GM18499 (cell line): Measurements from ENCODE around the gene ZNF831.

ENCODE experiments used
- ATAC-seq: cut with Tn5 transposase; IDR thresholded peaks from one replicate; pipeline ENCODE4 v1.9.1; 2021; ENCODE audit warnings: moderate number of reproducible peaks; ENCODE audit not compliant: insufficient read depth, unreplicated experiment

Gene ZNF831

DNA sequence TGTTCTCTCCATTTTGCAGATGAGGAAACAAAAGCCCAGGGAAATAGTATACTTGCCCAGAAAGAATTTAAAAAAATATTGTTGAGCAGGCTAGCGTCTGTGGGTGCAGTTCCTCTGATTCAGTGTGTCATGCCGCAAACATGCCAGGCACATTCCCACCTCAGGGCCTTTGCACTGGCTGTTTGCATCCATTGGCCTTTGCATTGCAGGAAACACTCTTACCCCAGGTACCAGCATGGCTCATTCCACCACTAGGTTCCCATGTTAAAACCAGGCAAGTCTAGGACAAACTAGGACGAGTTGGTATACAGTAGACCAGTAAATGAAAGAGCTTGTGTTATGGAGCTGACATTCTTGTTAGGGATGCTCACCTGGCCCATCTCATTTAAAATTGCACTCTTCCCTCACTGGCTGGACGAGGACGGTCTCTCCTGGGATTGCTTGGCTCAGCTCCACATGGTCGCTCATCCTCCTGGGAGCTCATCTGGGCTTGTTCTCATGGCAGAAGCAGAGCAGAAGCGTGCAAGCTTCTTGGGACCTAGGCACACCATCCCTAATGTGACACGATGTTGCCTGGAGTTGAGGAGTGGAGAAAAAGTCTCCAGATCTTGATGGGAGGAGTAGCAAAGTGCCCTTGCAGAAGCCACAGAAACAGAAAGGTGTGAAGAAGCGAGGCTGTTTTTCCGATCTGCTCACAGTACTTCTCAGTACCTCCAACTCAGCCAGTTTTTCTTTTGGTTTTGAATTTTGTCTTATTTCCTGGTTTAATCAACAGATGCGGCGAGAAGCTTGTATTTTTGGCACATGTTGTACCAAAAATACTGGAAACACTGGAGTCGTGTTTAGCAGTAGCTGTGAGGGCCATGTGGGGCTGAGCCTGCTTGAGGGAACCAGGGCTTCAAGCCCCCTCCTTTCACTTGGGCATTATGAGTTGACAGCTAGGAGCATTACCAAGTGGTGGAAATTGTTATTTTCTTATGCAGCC lies 13.9 kb downstream of the ZNF831 start:
- ATAC-seq: no peak

DNA sequence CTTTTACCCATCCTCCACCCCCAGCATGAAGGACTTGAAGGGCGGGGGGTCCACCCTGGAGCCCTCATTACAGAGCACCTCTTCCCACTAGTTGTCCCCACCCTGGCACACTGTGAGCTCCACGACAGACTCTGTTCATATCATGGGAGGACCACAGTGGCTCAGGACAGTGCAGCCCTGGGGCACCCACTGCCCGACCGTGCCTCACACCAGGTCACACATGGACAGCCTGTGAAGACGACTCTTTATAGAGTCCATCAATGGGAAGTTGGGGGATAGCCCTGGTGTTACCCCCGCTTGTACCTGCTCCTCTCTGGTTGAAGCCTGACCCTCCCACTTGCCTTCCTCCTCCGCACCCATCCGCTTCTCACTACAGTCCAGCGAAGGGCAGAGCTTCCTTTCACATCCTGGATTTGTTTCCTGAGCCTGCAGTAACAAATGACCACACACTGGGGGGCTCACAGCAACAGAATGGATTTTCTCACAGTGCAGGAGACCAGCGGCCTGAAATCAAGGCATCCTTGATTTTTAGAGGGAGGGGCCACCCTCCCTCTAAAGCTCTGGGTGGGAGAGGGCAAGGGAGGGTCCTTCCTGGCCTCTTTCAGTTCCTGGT lies 15.5 kb downstream of the ZNF831 start:
- no peak for ATAC-seq

DNA sequence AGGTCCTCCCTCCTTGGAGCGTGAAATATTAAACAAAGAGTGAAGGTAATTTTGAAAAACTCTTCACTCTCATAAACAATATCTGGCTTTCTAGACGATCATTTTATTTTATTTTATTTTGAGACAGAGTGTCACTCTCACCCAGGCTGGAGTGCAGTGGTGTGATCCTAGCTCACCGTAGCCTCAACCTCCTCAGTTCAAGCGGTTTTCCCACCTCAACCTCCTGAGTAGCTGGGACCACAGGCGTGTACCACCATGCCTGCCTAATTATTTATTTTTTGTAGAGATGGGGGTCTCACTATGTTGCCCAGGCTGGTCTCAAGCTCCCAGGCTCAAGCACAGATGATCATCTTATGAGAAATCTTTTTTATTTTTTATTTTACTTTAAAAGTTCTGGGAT lies 16.4 kb downstream of the ZNF831 start:
- no peak for ATAC-seq

DNA sequence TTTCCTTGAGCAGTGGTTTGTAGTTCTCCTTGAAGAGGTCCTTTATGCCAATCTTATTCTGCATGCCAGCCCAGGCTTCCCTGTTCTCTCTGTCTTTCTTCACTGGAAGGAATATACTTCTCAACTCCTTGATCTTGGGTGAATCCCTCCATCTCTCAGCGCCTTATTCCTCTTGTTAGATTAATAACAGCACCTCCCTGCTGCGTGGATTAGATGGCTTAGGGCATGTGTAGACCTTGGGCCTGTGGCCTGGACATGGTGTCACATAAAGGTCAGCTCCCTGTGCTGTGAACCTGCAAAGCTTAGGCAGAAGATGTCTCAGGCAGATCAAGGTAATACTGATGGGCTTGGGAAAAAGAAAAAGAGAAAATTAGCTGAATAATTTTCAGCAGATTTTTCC lies 18.3 kb downstream of the ZNF831 start:
- no peak for ATAC-seq

DNA sequence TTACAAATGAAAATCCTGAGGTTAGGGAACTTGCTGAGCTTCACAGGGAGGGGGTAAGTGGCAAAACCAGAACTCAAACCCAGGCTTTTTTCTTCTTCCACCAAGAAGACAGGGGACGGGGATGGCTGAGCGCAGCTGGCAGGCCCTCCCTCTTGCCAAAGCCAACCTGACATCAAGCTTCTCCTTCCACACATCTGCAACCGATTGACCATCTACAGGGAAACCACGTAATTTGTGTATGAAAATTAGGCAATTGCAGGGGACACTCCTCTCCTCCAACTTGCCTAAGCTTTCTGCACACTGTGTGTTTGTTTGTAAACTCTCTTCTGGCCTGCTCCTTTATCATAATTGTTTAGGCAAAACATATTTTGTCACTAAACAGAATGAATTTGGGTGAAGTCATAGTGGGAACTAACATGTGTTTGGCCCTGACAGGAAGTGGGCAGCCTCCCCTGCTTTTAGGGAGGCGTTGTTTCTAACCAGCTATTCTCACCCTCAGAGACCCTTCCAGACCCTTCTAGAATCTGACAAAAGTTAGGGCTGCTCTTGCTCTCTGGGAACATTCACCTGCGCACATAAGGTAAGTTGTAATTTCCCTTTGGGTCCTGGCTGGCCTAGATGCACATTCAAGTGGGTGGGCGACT lies 18.9 kb downstream of the ZNF831 start:
- no peak for ATAC-seq

DNA sequence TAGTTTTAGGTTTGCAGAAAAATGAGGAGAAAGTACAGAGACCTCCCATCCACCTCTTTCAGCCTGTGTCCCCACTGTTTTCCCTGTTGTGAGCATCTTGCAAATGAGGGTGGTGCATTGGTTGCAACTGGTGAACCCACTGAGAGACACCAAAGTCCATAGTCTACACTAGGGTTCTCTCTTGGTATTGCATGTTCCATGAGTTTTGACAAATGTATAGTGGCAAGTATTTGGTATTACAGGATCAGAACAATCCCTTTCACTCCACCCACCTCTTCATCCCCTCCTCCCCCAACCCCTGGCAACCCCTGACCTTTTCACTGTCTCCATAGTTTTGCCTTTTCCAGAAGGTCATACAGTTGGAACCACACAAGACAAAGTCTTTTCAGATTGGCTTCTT lies 20.1 kb downstream of the ZNF831 start:
- no peak for ATAC-seq

DNA sequence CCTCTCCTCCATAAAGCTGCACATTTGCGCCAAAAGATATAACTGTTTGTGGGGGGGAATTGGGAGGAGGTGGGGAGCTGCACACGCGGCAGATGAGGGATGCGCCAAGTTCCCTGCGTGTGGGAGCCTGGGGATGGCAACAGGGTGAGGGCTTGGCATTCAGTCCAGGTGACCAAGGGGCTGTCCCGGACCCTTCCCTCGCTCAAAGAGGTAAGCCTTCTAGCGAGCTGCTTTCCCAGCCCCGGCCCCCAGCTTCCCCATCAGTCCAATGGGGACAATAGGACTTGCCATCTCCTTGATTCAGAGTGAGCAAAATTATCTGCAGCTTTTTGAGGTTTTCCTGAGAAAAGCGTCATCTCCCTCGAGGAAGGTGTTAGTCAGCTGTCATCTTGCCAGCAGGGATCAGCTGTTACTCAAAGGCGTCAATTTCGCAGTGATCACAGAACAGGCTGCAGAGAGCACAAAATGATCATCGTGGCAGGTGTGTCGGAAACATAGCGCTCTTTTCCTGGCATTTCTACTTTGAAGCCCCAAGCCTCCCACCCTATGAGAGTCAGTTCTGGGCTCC lies 21.3 kb downstream of the ZNF831 start:
- no peak for ATAC-seq

DNA sequence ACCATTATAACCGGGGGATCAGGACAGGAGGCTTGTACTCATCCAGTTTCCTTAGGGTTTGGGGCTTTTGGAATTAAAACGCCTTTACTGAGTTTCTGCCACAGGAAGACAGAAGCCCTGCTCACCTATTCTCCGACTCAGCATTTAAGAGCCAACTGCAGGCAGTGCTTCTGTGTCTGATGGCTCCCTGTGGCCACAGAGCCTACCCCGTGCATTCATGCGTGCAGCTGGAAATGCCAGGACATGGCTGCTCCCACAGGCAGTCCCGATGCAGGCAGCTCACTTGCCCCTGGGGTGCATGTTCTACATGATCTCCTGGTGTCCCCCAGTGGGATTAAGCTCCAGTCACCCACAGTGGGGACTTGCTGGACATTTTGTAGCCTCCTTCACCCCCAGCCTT lies 22.2 kb downstream of the ZNF831 start:
- no peak for ATAC-seq

DNA sequence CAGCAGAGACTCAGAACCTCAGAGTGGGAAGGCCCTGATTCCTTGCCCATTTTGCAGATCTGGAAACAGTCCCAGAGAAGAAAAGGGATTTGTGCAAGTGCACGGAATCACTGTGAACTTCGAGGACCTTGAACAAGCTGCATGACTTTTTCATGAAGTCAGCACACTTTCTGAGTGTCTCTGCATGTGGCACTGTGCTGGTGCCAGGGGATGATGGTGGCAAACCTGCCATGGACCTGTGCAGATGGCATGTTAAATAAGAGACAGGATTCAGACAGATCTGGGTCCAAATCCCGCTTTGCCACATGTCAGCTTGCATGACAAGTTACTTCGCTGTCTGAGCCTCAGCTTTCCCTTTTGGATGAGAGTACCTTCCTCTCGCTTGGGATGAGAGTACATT lies 26.8 kb downstream of the ZNF831 start:
- no peak for ATAC-seq

DNA sequence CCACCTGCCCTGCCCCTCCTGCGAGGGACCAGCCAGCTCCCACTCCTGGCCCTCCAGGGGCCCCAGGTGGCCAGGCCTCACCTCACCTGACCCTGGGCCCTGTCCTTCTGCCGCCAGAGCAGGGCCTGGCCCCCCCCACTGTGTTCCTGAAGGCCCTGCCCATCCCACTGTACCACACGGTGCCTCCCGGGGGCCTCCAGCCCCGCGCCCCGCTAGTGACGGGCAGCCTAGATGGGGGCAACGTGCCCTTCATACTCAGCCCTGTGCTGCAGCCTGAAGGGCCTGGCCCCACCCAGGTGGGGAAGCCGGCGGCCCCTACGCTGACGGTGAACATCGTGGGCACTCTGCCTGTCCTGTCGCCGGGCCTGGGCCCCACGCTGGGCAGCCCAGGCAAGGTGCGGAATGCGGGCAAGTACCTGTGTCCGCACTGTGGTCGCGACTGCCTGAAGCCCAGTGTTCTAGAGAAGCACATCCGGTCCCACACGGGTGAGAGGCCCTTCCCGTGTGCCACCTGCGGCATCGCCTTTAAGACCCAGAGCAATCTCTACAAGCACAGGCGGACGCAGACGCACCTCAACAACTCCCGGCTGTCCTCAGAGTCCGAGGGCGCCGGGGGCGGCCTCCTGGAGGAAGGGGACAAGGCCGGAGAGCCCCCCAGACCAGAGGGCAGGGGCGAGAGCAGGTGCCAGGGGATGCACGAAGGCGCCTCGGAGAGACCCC lies 27.6 kb downstream of the ZNF831 start:
- no peak for ATAC-seq

DNA sequence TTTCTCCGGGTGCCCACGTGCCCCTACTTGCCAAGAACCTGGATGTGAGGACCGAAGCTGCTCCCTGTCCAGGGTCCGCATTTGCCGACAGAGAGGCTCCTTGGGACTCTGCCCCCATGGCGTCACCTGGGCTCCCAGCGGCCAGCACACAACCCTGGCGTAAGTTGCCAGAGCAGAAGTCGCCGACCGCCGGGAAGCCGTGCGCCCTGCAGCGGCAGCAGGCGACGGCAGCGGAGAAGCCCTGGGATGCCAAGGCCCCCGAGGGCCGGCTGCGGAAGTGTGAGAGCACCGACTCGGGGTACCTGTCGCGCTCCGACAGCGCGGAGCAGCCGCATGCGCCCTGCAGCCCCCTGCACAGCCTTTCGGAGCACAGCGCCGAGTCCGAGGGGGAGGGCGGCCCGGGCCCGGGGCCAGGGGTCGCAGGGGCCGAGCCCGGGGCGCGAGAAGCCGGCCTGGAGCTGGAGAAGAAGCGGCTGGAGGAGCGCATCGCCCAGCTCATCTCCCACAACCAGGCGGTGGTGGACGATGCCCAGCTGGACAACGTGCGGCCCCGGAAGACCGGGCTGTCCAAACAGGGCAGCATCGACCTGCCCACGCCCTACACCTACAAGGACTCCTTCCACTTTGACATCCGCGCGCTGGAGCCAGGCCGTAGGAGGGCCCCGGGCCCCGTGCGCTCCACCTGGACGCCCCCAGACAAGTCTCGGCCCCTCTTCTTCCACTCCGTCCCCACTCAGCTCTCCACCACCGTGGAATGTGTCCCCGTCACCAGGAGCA lies 28.3 kb downstream of the ZNF831 start:
- ATAC-seq: no peak

DNA sequence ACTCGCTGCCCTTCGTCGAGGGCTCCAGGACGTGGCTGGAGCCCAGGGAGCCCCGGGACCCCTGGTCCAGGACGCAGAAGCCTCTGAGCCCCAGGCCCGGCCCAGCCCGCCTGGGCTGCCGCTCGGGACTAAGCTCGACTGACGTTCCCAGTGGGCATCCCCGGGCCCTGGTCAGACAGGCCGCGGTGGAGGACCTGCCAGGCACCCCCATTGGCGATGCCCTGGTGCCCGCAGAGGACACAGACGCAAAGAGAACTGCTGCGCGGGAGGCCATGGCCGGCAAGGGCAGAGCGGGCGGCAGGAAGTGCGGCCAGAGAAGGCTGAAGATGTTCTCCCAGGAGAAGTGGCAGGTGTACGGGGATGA lies 28.9 kb downstream of the ZNF831 start:
- ATAC-seq: no peak

DNA sequence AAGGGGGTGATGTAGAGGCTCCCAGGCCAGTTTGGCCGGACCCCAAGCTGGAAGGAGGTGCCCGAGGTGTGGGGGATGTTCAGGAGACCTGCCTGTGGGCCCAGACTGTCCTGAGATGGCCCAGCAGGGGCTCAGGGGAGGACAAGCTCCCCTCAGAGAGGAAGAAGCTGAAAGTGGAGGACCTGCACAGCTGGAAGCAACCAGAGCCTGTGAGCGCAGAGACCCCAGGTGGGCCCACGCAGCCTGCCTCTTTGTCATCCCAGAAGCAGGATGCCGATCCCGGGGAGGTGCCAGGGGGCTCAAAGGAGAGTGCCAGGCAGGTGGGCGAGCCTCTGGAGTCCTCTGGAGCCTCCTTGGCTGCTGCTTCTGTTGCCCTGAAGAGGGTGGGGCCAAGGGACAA lies 29.7 kb downstream of the ZNF831 start:
- ATAC-seq: no peak

DNA sequence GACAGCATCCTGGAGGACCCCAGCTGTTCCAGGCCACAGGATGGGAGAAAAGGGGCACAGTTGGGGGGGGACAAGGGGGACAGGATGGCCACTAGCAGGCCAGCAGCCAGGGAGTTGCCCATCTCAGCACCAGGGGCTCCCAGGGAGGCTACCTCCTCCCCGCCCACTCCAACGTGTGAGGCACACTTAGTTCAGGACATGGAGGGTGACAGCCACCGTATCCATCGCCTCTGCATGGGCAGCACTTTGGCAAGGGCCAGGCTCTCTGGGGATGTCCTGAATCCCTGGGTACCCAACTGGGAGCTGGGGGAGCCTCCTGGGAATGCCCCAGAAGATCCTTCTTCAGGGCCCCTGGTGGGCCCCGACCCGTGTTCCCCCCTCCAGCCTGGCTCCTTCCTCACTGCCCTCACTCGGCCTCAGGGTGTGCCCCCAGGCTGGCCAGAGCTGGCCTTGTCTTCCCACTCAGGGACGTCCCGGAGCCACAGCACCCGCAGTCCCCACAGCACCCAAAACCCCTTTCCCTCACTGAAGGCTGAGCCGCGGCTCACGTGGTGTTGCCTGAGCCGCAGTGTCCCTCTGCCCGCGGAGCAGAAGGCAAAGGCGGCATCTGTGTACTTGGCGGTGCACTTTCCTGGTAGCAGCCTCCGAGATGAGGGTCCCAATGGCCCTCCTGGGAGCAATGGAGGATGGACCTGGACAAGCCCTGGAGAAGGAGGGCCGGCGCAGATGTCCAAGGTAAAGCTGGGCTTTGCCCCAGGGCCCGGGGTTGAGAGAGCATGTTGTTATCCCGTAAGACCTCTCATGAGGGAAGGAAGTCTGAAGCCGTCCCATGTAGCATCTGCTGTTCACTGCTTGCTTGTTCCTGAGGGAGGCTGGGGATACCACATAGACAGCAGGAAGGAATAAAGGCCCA lies 30.7 kb downstream of the ZNF831 start:
- no peak for ATAC-seq

DNA sequence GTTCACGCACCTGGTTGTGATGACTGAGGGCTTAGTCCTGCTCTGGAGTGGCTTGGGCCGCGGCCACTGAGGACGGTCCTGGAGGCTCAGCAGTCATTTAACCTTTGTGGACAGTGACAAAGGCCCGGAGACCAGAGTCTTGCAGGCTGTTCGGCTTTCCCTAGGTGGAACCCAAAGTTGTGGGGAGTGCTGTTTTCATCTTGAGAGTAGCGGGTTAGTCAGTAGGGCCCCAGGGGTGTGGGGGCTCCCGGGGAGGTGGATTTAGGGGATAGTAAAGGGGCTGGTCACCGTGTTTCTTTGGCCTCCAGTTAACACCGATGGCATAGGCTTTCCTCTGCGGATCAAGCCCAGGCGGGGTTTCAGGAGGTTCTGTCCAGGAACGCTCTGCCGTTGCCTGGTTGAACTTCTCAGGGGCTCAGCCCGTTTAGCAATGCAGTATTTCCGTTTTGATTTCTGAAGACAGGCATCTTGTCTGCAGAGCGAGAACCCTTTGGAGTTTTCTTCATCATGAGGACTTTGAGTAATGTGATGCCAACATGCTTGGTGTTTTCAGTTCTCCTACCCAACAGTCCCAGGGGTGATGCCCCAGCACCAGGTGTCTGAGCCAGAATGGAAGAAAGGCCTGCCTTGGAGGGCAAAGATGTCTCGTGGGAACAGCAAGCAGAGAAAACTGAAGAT lies 31.8 kb downstream of the ZNF831 start:
- ATAC-seq: no peak

DNA sequence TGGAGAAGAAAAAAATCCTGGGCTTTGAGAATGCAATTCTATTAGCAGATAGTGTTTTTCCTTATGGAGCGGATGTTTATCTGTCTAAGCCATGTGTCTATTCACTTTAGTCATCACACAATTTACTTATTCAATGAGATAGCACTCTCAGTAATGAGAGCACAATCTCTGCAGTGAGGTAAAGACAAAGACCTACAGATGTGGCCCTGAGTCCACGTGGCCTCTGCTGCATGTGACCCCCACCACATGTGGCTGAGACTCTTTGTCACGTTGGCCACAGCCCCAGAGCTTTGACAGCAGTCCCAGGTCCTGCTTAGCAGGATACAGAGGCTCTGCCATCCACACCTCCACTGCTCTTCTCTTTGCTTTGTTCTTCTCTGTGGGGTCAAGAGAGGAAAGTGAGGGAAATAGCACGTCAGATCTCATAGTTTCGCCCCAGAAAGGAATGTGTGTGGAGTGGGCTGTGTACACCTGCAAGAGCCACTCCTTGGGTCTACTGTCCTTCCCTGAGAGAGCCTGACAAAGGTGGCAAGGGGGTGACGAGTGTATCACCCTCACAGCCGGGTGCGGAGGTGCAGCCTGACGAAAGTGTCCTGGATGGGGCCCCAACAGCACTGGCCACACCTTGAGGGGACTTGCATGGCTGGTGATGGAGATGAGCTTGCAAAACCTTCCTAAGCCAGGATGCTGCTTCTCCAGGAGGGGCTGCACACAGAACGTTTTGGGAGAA lies 40.7 kb downstream of the ZNF831 start:
- ATAC-seq: no peak

DNA sequence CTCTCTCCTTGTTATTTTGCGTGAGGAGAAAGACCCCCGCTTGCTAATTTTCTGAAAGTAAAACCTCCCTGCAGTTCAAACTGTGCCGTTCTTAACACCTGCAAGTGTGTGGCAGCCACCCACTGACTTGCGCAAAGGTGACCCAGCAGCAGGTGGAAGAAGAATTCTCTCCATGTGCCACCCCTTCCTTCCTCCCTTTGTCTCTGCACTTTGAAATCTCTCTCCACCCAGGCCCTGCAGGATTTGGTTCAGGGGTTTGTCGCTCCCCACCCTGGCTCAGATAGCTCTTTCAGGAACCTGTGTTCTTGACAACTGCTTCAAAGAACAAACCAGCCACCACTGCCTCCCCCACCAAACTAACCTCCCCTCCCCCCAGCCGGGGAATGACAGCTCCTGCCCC lies 41.4 kb downstream of the ZNF831 start:
- ATAC-seq: no peak
